Stimulated activated CD8-positive, alpha-beta memory T cell treated with anti-CD3 and anti-CD28 coated beads, Interleukin-15, amount 100 ng/mL, for 4 hours (primary cell): ENCODE measurements around the gene NUP98.
"Not testable (repeated sequence)": the region's sequence is repeated elsewhere in the genome, so short reads cannot be mapped to it uniquely, and the experiment has no call there.

Experiments used
- DNase-seq, 2 donors: peaks; one replicate each; pipeline ENCODE4 v3.0.0-alpha.2; 2020; ENCODE audit warnings: low read depth in 2 of 2

The NUP98 gene

DNA sequence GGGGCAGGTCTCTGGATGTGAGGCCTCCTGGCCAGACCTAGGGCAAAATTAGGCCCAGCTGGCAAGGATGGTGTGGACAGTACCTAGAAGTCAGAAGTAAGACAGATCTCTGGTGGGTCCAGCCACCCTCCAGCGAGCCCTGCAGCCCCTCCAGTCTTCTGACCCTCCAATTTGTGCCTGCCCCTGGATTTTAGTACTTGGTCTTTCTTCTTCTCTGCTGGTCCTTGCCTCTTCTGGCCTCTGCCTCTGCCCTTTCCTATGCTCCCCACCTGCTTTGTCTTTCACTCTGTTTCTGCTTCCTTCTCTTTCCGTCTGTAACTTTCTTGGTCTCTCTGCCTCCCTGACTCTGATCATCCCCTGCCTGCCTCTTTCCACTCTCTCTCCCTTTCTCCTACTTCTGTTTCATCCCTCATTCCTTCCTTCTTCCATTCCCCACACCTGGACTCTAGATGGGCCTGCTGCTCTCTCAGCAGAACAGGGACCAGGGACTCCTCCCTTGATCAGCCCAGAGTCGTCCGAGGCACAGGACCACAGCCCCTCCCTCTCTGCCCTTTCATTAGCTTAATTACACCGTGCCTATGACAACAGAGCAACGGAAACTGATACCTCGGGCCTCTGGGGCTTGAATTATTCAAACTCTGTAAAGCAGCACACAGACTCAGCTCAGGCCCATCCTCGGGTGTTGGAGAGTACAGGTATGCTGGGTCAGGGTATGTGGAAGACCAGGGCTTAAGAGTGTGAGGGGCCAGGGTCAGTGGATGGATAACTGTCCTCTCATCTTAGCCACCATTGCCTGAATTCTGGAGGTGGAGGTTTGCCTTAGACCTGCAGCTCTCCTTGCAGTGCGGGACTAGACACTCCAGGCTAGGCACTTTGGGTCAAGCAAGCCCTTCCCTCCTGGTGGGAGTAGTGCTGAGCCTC, 125.8 kb downstream of the NUP98 start, which contains the start of gene CHRNA10:
Gene CHRNA10 (minus strand): TSS at position 51 of the 921 bp plus-strand sequence. CDS start 72 bp downstream, outside the sequence.
- DNase-seq = no peak

DNA sequence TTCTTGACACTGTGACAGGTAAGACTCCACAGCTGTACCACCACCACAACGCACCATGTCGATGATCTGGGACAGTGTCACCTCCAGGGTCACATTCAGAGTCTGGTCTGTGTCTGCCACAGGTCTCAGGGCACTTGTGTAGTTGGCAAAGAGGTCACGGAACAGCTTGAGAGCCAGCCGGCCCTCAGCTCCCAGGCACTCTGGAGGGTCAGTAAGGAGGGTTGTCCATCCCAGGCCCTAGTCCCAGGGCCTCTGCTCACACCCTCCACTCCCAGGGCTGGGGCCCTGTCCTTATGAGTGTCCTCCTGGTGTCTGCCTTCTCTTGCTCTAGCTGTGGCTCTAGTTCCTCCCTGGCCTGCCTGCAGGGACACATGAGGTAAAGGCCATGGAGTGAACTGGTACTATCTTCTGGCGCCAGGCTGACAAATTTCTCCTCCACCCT, 127.6 kb downstream of the NUP98 start:
- DNase-seq = no peak

GRCh38 chr11:3669128-3669527, 128.2 kb downstream of the NUP98 start:
- no peak for DNase-seq

- no peak for DNase-seq
Measured at GRCh38 chr11:3667149-3668035, 130.0 kb downstream of the NUP98 start.

DNA sequence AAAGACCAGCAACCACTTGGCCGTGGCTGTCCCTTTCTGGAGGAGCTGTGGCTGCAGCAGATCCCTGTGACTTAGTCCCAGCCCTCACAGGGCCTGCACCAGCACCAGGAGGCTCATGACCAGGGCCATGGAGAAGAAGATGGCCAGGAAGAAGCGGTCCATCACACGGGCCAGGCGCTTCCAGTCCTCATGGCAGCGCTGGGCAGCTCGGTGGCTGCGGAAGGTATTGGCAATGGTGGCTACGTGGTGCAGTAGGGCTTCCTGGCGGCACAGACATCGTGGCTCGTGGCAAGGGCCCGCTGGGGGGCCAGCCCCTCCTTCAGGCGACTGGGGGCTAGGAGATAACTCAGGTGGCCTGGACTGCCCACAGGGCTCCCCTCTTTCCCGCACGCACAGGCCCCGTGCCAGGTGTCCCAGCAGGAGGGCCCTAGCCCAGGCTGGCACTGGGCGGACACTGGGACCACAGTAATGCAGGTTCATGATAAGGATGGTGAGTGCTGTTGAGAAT, 131.3 kb downstream of the NUP98 start:
- no peak for DNase-seq

- DNase-seq = no peak
Measured at GRCh38 chr11:3665336-3666022, 131.9 kb downstream of the NUP98 start.

DNA sequence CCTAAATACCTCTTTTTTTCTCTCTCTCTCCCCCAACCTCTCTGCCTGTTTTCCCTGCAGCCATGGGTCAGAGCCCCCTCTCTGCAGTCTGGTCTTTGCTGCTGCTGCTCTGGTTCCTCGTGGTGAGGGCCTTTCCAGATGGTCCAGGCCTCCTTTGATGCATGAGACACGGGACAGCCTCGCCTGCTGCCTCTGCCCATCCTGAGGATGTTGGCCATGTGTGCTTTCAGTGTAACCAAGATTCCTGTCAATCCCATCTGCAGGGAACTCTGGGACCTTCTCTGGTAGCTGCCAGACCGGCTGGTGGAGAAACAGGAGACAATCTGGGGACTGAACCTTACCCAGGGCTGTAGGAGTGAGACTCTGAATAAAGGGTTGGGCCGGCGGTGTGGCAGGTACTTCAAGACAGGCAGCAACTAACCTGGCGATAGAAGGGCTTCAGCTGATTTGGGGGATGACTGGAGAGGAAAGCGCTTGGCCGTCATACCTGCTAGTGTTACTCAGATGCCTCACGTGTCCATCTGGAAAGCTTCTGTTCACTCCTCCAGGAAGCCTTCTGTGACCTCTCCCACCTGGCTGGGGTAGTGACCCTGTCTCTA, 133.2 kb downstream of the NUP98 start:
- no peak for DNase-seq

GRCh38 chr11:3662856-3663255, 134.5 kb downstream of the NUP98 start:
- no peak for DNase-seq

GRCh38 chr11:3660960-3661359, 136.4 kb downstream of the NUP98 start:
- DNase-seq = no peak

GRCh38 chr11:3659595-3660515, 137.5 kb downstream of the NUP98 start:
- no peak for DNase-seq

DNA sequence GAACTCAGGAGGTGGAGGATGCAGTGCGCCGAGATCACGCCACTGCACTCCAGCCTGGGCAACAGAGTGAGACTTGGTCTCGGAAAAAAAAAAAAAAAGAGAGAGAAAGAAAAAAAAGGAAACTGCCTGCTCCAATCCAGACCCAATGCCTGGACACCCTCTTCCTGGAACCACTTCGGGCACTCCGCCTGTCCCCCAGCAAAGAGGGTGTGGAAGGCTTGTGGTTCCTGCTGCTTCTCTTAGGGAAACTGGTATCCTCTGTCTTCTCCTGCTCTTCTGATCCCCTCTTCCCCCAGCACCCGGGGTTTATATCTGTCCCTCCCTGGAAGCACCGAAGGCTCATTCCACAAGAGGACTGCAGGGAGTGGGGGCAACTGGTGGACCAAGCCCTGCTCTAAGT, 139.1 kb downstream of the NUP98 start:
- no peak for DNase-seq

DNA sequence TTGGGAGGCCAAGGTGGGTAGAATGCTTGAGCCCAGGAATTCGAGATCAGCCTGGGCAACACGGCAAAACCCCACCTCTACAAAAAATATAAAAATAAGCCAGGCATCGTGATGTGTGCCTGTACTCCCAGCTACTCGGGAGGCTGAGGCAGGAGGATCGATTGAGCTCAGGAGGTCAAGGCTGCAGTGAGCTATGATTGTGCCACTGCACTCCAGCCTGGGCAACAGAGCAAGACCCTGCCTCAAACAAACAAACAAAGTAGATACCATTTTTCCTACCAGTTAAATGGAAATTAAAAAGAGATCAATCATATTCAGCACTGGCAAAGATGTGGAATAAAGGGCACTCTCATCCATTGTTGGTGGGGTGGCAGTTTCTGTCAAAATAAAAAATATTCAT, 140.0 kb downstream of the NUP98 start:
- not testable (repeated sequence) for DNase-seq

GRCh38 chr11:3655547-3655946, 141.8 kb downstream of the NUP98 start:
- DNase-seq = no peak

DNA sequence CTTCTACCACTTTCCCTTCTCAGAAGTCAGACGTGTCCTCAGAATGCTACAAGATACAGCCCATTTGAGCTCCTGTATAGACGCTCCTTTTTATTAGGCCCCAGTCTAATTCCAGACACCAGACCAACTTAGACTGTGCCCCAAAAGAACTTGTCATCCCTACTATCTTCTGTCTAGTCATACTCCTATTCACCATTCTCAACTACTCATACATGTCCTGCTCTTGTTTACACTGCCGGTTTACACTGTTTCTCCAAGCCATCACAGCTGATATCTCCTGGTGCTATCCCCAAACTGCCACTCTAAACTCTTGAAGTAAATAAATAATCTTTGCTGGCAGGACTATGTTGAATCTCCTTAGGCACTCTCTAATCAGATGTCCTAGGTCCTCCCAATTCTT, 144.8 kb downstream of the NUP98 start:
- DNase-seq = not testable (repeated sequence)

- DNase-seq = not testable (repeated sequence)
Measured at GRCh38 chr11:3649374-3649773, 148.0 kb downstream of the NUP98 start.

DNA sequence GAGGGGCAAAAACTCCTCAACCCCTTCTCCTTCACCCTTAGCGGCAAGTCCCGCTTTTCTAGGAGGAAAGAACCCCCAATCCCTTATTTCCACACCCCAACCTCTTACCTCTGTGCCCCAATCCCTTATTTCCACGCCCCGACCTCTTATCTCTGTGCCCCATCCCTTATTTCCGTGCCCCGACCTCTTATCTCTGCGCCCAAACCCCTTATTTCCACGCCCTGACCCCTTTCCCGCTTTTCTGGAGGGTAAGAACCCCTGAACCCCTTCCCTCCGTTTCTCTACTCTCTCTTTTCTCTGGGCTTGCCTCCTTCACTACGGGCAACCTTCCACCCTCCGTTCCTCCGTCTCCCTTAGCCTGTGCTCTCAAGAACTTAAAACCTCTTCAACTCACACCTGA, 148.5 kb downstream of the NUP98 start:
- not testable (repeated sequence) for DNase-seq

GRCh38 chr11:3645552-3645951, 151.8 kb downstream of the NUP98 start:
- no peak for DNase-seq

DNA sequence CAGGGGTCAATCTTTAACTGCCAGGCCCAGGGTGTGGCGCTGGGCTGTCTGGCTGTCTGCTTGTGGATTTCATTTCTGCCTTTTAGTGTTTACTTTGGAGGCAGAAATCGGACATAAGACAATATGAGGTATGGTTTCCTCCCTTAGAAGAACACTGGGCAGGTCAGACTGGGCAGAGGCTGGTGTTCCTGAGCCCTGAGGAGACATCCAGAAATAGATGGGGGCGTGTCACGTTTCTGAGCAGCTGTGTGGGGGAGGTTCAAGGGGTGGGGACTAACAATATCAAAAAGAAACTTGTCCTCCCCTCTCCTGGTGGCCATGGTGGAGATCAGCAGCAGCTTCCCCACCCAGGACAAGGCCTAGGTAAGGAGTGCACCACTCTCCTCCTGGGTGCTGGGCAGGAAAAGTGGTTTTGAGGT, 152.5 kb downstream of the NUP98 start, which contains the start of gene ART1:
Gene ART1 (plus strand): TSS at position 312 of the 419 bp plus-strand sequence. CDS start 14,086 bp downstream, outside the sequence.
- DNase-seq = no peak

DNA sequence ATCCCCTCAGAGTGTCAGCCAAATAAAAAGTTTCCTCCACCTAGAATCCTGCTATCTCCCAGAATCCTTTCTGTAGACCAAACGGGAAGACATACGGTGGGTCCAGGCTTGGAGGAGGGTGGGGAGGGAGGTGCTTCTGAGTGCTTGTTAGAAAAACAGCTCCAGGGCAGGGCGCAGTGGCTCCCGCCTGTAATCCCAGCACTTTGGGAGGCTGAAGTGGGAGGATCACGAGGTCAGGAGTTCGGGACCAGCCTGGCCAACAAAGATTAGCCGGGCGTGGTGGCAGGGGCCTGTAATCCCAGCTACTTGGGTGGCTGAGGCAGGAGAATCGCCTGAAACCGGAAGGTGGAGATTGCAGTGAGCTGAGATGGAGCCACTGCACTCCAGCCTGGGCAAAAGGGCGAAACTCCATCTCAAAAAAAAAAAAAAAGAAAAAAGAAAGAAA, 154.2 kb downstream of the NUP98 start:
- DNase-seq = not testable (repeated sequence)
